ENCODE results near the gene ACTL10. TPM values are rescaled to one million over a fixed set of nuclear protein-coding genes. Genes with fewer than 3 reads are reported as not detected.

The ACTL10 gene
- total RNA-seq, 1 donor from 2014 or later = 3.7 TPM

GRCh38 chr20:33663161-33664084, 3.3 kb upstream of the ACTL10 start:
- peaks cover 31% of the 10 kb centered on the region for H3K4me1 Mint-ChIP-seq
- no peaks in the 10 kb centered on the region for H3K9me3 Mint-ChIP-seq
- peak; percentile 97 for DNase-seq
- peak overlapping the region; percentile 87 for H3K4me3 Mint-ChIP-seq
- peaks cover 1% of the 10 kb centered on the region for H3K36me3 Mint-ChIP-seq (ENCODE audit: low read depth)
- peak overlapping the region; percentile 89 for H3K27ac Mint-ChIP-seq
- intact Hi-C loops (cut with micrococcal nuclease) = loop anchor here (1.0 to 2.0 kb wide), 3 partner anchors 11 to 67 kb away; partner anchors contain the start of genes E2F1 and ZNF341
- no peaks in the 10 kb centered on the region for H3K27me3 Mint-ChIP-seq

- Mint-ChIP-seq H3K4me3 (peak overlapping the region; percentile 87), H3K27ac (peak overlapping the region; percentile 89), H3K27me3 (no peaks in the 10 kb centered on the region), H3K36me3 (ENCODE audit: low read depth) (peaks cover 5% of the 10 kb centered on the region), H3K4me1 (peaks cover 35% of the 10 kb centered on the region), H3K9me3 (no peaks in the 10 kb centered on the region)
- intact Hi-C loops (cut with micrococcal nuclease) = no loop called here
- DNase-seq = no peak
Observed at GRCh38 chr20:33664085-33664761, 2.5 kb upstream of the ACTL10 start.

- intact Hi-C loops (cut with micrococcal nuclease) = loop anchor here (5.0 kb wide), 1 partner anchor 222 kb away; the partner anchor contains the start of gene SNTA1
- Mint-ChIP-seq H3K9me3 (no peaks in the 10 kb centered on the region), H3K36me3 (ENCODE audit: low read depth) (peaks cover 5% of the 10 kb centered on the region), H3K27ac (peak overlapping the region; percentile 89), H3K4me1 (peaks cover 36% of the 10 kb centered on the region), H3K4me3 (peak overlapping the region; percentile 87), H3K27me3 (no peaks in the 10 kb centered on the region)
- DNase-seq = peak; percentile 71
Observed at GRCh38 chr20:33664762-33665144, 2.0 kb upstream of the ACTL10 start.

- peaks cover 41% of the 10 kb centered on the region for H3K4me1 Mint-ChIP-seq
- no peaks in the 10 kb centered on the region for H3K9me3 Mint-ChIP-seq
- peaks cover 11% of the 10 kb centered on the region for H3K36me3 Mint-ChIP-seq (ENCODE audit: low read depth)
- peak overlapping the region; percentile 83 for H3K4me3 Mint-ChIP-seq
- DNase-seq = peak; percentile 81
- H3K27me3 Mint-ChIP-seq = no peaks in the 10 kb centered on the region
- intact Hi-C loops (cut with micrococcal nuclease) = loop anchor here (5.0 kb wide), 1 partner anchor 225 kb away; the partner anchor contains the start of gene SNTA1
- H3K27ac Mint-ChIP-seq = peak overlapping the region; percentile 87
Observed at GRCh38 chr20:33667245-33667675, 517 bp downstream of the ACTL10 start.

GRCh38 chr20:33667676-33668465, 1.1 kb downstream of the ACTL10 start:
- H3K27ac Mint-ChIP-seq = peak overlapping the region; percentile 87
- peaks cover 11% of the 10 kb centered on the region for H3K36me3 Mint-ChIP-seq (ENCODE audit: low read depth)
- H3K4me3 Mint-ChIP-seq = peak overlapping the region; percentile 83
- no peaks in the 10 kb centered on the region for H3K27me3 Mint-ChIP-seq
- intact Hi-C loops (cut with micrococcal nuclease) = loop anchor here (5.0 kb wide), 1 partner anchor 226 kb away; the partner anchor contains the start of gene SNTA1
- peaks cover 41% of the 10 kb centered on the region for H3K4me1 Mint-ChIP-seq
- no peaks in the 10 kb centered on the region for H3K9me3 Mint-ChIP-seq
- peak; percentile 94 for DNase-seq

- Mint-ChIP-seq H3K27me3 (no peaks in the 10 kb centered on the region), H3K36me3 (ENCODE audit: low read depth) (peaks cover 11% of the 10 kb centered on the region), H3K9me3 (no peaks in the 10 kb centered on the region), H3K27ac (peak overlapping the region; percentile 87), H3K4me1 (peaks cover 46% of the 10 kb centered on the region), H3K4me3 (peak overlapping the region; percentile 83)
- intact Hi-C loops (cut with micrococcal nuclease) = loop anchor here (5.0 kb wide), 1 partner anchor 226 kb away; the partner anchor contains the start of gene SNTA1
- no peak for DNase-seq
Observed at GRCh38 chr20:33668466-33669155, 1.9 kb downstream of the ACTL10 start.

- peaks cover 46% of the 10 kb centered on the region for H3K4me1 Mint-ChIP-seq
- peak overlapping the region; percentile 83 for H3K4me3 Mint-ChIP-seq
Observed at GRCh38 chr20:33669224-33669623, 2.5 kb downstream of the ACTL10 start.

GRCh38 chr20:33669873-33670640, 3.3 kb downstream of the ACTL10 start:
- Mint-ChIP-seq H3K4me3 (peak overlapping the region; percentile 18), H3K27ac (peak overlapping the region; percentile 1), H3K4me1 (peaks cover 41% of the 10 kb centered on the region), H3K27me3 (no peaks in the 10 kb centered on the region), H3K36me3 (ENCODE audit: low read depth) (peaks cover 13% of the 10 kb centered on the region), H3K9me3 (no peaks in the 10 kb centered on the region)
- no peak for DNase-seq
- intact Hi-C loops (cut with micrococcal nuclease) = loop anchor here (5.0 kb wide), 1 partner anchor 228 kb away; the partner anchor contains the start of gene SNTA1

More at GRCh38 chr20:33669224-33669623, 2.5 kb downstream of the ACTL10 start:
- no peaks in the 10 kb centered on the region for H3K27me3 Mint-ChIP-seq
- intact Hi-C loops (cut with micrococcal nuclease) = loop anchor here (5.0 kb wide), 1 partner anchor 227 kb away; the partner anchor contains the start of gene SNTA1
- no peak for DNase-seq
- H3K27ac Mint-ChIP-seq = no peak overlapping the region
- peaks cover 11% of the 10 kb centered on the region for H3K36me3 Mint-ChIP-seq (ENCODE audit: low read depth)
- no peaks in the 10 kb centered on the region for H3K9me3 Mint-ChIP-seq

GRCh38 chr20:33670715-33671499, 4.2 kb downstream of the ACTL10 start:
- no peak overlapping the region for H3K27ac Mint-ChIP-seq
- H3K9me3 Mint-ChIP-seq = no peaks in the 10 kb centered on the region
- intact Hi-C loops (cut with micrococcal nuclease) = no loop called here
- no peak for DNase-seq
- no peaks in the 10 kb centered on the region for H3K27me3 Mint-ChIP-seq
- H3K36me3 Mint-ChIP-seq (ENCODE audit: low read depth) = peaks cover 18% of the 10 kb centered on the region
- peaks cover 38% of the 10 kb centered on the region for H3K4me1 Mint-ChIP-seq
- no peak overlapping the region for H3K4me3 Mint-ChIP-seq

GRCh38 chr20:33671573-33672288, 5.0 kb downstream of the ACTL10 start:
- no peaks in the 10 kb centered on the region for H3K9me3 Mint-ChIP-seq
- no peaks in the 10 kb centered on the region for H3K27me3 Mint-ChIP-seq
- H3K36me3 Mint-ChIP-seq (ENCODE audit: low read depth) = peaks cover 21% of the 10 kb centered on the region
- peaks cover 34% of the 10 kb centered on the region for H3K4me1 Mint-ChIP-seq
- H3K27ac Mint-ChIP-seq = peak overlapping the region; percentile 34
- intact Hi-C loops (cut with micrococcal nuclease) = no loop called here
- no peak for DNase-seq
- peak overlapping the region; percentile 92 for H3K4me3 Mint-ChIP-seq

GRCh38 chr20:33672426-33673113, 5.8 kb downstream of the ACTL10 start:
- Mint-ChIP-seq H3K36me3 (ENCODE audit: low read depth) (peaks cover 24% of the 10 kb centered on the region), H3K4me1 (peaks cover 33% of the 10 kb centered on the region), H3K4me3 (peak overlapping the region; percentile 92), H3K27ac (peak overlapping the region; percentile 86), H3K9me3 (no peaks in the 10 kb centered on the region), H3K27me3 (no peaks in the 10 kb centered on the region)
- intact Hi-C loops (cut with micrococcal nuclease) = no loop called here
- no peak for DNase-seq
